GM19324 (cell line): Measurements from ENCODE around the gene TBC1D22A.
"Not testable (repeated sequence)": the region's sequence is repeated elsewhere in the genome, so short reads cannot be mapped to it uniquely, and the experiment has no call there.

ENCODE experiments used
- ATAC-seq: cut with Tn5 transposase; IDR thresholded peaks from one replicate; pipeline ENCODE4 v1.9.1; 2021; ENCODE audit warnings: mild to moderate bottlenecking, moderate library complexity; ENCODE audit not compliant: unreplicated experiment, low FRiP score

TBC1D22A gene

GRCh38 chr22:46809153-46809885, 46.9 kb downstream of the TBC1D22A start:
- no peak for ATAC-seq

GRCh38 chr22:46810856-46811786, 48.7 kb downstream of the TBC1D22A start:
- ATAC-seq = no peak

- no peak for ATAC-seq
Observed at GRCh38 chr22:46812034-46812605, 49.7 kb downstream of the TBC1D22A start.

- no peak for ATAC-seq
Observed at GRCh38 chr22:46812788-46813187, 50.3 kb downstream of the TBC1D22A start.

- ATAC-seq = no peak
Observed at GRCh38 chr22:46813816-46814597, 51.6 kb downstream of the TBC1D22A start.

GRCh38 chr22:46815132-46815531, 52.7 kb downstream of the TBC1D22A start:
- no peak for ATAC-seq

- ATAC-seq = no peak
Observed at GRCh38 chr22:46815559-46815895, 53.1 kb downstream of the TBC1D22A start.

GRCh38 chr22:46815896-46816731, 53.7 kb downstream of the TBC1D22A start:
- no peak for ATAC-seq

GRCh38 chr22:46817390-46817789, 54.9 kb downstream of the TBC1D22A start:
- ATAC-seq = not testable (repeated sequence)

GRCh38 chr22:46823248-46823647, 60.8 kb downstream of the TBC1D22A start:
- no peak for ATAC-seq

GRCh38 chr22:46823654-46824053, 61.2 kb downstream of the TBC1D22A start:
- no peak for ATAC-seq

- ATAC-seq = no peak
Observed at GRCh38 chr22:46824344-46824909, 62.0 kb downstream of the TBC1D22A start.

GRCh38 chr22:46824980-46825544, 62.6 kb downstream of the TBC1D22A start:
- no peak for ATAC-seq

GRCh38 chr22:46826438-46827135, 64.1 kb downstream of the TBC1D22A start:
- ATAC-seq = no peak

GRCh38 chr22:46827136-46827780, 64.8 kb downstream of the TBC1D22A start:
- no peak for ATAC-seq

- ATAC-seq = no peak
Observed at GRCh38 chr22:46827781-46828180, 65.3 kb downstream of the TBC1D22A start.

- no peak for ATAC-seq
Observed at GRCh38 chr22:46828323-46828900, 66.0 kb downstream of the TBC1D22A start.
